MM.1S (cell line): Measurements from ENCODE around the gene STRN.

Source experiments
- CTCF ChIP-seq: fragments of 300-600 bp; sonication (generic); IDR thresholded peaks from 2 replicates; pipeline ENCODE4 v1.5.1; 2016; ENCODE audit warnings: antibody characterized with exemption, low read length, mixed read lengths
- EZH2 ChIP-seq: fragments of 300-600 bp; sonication (generic); optimal IDR thresholded peaks from 2 replicates; pipeline ENCODE3; 2017; ENCODE audit warnings: low read depth, mild to moderate bottlenecking, antibody characterized with exemption, low read length, mixed read lengths

GRCh38 chr2:36834731-36835524 lies 131.4 kb downstream of the STRN start:
- TF ChIP-seq CTCF (no peak), EZH2 (no peak)
